Measurements from ENCODE around the gene SURF2.

Gene SURF2

DNA sequence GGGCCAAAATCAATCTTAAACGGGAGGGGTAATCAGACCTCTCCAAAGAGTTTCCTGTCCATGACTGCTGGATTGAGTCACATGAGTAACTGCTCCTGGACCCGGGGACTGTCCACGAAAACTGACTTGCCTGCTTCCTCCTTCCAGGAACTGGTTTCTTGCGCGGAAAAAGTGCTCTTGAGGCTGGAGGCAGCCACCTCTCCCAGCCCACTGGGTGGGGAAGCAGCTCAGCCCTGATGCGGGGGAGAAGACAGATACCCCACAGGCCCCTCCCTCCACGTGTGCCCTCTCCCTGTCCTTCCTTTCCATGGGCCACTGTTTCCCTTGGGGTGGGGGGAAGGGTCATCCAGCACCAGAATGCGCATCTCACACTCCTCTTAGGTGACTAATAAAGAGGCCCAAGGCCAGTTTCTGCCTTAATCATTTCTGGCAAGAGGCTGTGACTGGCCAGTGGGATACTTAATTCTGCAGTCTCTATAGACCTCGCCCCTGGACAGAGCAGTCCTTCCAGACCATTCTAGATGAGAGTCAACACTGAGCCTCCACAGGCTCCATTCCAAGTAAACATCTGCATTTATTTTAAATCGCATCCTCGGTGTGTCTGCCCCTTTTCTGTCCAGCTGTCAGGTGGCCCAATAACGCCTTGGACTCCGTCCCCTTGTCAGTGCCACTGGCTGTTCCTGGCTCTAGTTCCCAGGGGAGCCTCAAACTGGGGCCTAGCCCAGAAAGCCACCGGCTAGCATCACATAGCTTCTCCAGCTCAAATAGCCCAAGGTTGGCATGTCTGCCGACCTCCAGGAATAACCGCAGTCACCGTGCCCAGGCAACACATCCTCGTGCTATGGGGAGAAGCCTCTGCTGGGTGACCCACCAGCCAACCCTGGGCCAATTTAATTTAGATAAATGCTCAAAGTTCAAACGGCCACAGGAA, 49.4 kb downstream of the SURF2 start:
- Histone ChIP-seq H3K9me3 (ENCODE audit: severe bottlenecking) (no peaks in the 10 kb centered on the region), H3K27me3 (ENCODE audit: insufficient read depth, low read depth, severe bottlenecking) (no peaks in the 10 kb centered on the region), H3K27ac (no peak overlapping the region), H3K36me3 (peaks cover 58% of the 10 kb centered on the region), H3K4me3 (ENCODE audit: low read depth, low read length) (no peak overlapping the region)
- TF ChIP-seq, protein P1, sequence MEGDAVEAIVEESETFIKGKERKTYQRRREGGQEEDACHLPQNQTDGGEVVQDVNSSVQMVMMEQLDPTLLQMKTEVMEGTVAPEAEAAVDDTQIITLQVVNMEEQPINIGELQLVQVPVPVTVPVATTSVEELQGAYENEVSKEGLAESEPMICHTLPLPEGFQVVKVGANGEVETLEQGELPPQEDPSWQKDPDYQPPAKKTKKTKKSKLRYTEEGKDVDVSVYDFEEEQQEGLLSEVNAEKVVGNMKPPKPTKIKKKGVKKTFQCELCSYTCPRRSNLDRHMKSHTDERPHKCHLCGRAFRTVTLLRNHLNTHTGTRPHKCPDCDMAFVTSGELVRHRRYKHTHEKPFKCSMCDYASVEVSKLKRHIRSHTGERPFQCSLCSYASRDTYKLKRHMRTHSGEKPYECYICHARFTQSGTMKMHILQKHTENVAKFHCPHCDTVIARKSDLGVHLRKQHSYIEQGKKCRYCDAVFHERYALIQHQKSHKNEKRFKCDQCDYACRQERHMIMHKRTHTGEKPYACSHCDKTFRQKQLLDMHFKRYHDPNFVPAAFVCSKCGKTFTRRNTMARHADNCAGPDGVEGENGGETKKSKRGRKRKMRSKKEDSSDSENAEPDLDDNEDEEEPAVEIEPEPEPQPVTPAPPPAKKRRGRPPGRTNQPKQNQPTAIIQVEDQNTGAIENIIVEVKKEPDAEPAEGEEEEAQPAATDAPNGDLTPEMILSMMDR (IDR thresholded peaks at IDR 0.05; ENCODE audit: low read depth, low read length) = no peak
- no peak for DNase-seq

DNA sequence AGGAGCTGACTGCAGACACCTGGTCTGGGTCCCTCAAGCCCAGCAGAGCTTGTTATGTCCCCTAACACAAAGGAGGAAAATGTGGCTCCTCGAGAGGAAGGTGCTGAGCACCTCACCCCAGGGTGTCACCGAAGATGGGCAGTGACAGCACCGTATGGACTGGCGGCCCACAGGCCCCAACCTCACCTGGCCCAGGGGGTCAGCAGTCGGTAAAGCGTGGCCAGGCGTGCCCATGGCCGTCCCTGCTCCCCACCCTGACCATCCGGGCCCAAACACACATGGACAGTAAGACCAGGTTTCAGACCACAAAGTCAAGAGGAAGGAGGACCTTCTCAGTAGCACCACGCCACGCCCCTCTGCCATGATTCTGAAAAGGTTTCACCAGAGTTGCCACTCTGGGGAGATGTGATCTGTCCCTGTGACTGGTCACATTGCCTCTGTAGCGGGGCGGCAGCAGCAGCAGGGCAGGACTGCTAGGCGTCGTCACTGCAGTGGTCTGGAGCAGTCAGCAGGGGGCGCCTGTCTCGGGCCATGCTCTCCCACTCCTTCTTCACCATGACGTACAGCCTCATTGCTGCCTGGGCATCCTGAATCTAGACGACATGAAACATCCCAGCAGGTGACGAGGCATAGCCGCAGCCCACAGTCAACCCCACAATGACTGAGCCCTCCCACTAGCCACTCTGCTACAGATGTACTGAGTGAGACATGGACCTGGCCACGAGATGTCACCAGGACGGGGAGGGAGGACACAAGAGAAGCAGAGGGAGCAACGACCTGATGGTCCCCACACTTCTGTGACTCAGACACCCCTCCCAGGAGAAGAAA, 50.3 kb downstream of the SURF2 start:
- Histone ChIP-seq H3K4me3 (ENCODE audit: low read depth, low read length) (no peak overlapping the region), H3K27me3 (ENCODE audit: insufficient read depth, low read depth, severe bottlenecking) (no peaks in the 10 kb centered on the region), H3K9me3 (ENCODE audit: severe bottlenecking) (no peaks in the 10 kb centered on the region), H3K27ac (no peak overlapping the region), H3K36me3 (peaks cover 65% of the 10 kb centered on the region)
- peak; percentile 79 for DNase-seq
- TF ChIP-seq, protein P1 (IDR thresholded peaks at IDR 0.05; ENCODE audit: low read depth, low read length) = peak; percentile 98

- Histone ChIP-seq H3K36me3 (peaks cover 66% of the 10 kb centered on the region), H3K27me3 (ENCODE audit: insufficient read depth, low read depth, severe bottlenecking) (no peaks in the 10 kb centered on the region), H3K4me3 (ENCODE audit: low read depth, low read length) (no peak overlapping the region), H3K27ac (no peak overlapping the region), H3K9me3 (ENCODE audit: severe bottlenecking) (no peaks in the 10 kb centered on the region)
- DNase-seq = no peak
- TF ChIP-seq, protein P1 (IDR thresholded peaks at IDR 0.05; ENCODE audit: low read depth, low read length) = no peak
These were observed 51.7 kb downstream of the SURF2 start for GRCh38 chr9:133408042-133408441.
